Measurements from ENCODE around the gene CD300LF.

DNA sequence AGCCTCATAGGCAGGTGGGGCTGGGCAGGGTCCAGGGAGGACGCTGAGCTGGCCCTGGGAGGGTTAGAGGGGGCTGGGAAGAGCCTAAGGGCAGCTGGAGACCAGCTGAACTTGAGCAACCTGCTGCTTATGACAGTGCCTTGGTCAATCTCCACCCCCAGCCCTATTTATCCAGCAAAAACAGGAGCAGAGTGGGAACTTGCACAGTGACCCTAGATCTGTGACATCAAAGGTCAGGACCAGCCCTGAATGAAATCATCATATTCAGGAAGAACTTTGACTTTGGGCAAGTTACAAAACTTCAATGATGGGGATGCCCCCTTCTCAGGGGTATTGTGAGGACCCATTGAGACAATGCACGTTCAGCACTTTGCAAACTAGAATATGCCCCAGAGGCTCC lies 9.4 kb downstream of the CD300LF start:
- TF ChIP-seq, protein P1, sequence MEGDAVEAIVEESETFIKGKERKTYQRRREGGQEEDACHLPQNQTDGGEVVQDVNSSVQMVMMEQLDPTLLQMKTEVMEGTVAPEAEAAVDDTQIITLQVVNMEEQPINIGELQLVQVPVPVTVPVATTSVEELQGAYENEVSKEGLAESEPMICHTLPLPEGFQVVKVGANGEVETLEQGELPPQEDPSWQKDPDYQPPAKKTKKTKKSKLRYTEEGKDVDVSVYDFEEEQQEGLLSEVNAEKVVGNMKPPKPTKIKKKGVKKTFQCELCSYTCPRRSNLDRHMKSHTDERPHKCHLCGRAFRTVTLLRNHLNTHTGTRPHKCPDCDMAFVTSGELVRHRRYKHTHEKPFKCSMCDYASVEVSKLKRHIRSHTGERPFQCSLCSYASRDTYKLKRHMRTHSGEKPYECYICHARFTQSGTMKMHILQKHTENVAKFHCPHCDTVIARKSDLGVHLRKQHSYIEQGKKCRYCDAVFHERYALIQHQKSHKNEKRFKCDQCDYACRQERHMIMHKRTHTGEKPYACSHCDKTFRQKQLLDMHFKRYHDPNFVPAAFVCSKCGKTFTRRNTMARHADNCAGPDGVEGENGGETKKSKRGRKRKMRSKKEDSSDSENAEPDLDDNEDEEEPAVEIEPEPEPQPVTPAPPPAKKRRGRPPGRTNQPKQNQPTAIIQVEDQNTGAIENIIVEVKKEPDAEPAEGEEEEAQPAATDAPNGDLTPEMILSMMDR (IDR thresholded peaks at IDR 0.05) = no peak
- no peak for TF ChIP-seq ZFX (IDR thresholded peaks at IDR 0.05; ENCODE audit: borderline replicate concordance)

All from 22Rv1 (cell line).